NCI-H2081 (cell line): ENCODE results near the gene MRPS24.
"Not testable (repeated sequence)": the region's sequence is repeated elsewhere in the genome, so short reads cannot be mapped to it uniquely, and the experiment has no call there.

Experiments used
- DNase-seq, 2 experiments: peaks; one replicate each; lab custom pipeline; 2025; lab: John Stamatoyannopoulos, UW

The MRPS24 gene

GRCh38 chr7:43838201-43838658, 31.1 kb downstream of the MRPS24 start:
- no peak for DNase-seq

- DNase-seq, result no peak
Measured at GRCh38 chr7:43834463-43835251, 34.7 kb downstream of the MRPS24 start.

GRCh38 chr7:43830917-43831316, 38.4 kb downstream of the MRPS24 start:
- not testable (repeated sequence) for DNase-seq

DNA sequence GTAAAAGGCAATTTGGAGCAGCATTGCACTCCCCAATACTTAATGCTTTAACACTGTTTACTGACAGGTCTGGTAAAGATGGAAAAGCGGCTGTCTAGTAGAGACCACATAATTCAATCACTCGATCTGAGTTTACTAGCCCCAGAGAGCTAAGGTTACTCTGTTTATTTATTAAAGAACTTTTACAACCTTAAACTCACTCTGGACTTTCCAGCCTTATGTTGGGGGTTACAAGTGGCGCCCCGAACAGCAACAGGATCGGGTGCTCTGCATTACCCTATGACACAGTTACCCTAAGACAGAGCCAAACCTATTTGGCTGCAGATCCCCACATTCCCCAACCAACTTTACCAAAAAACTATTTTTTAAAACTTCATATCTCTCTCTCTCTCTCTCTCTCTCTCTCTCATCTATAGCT, 43.9 kb downstream of the MRPS24 start:
- no peak for DNase-seq

- DNase-seq, result no peak
Measured at GRCh38 chr7:43824963-43825362, 44.4 kb downstream of the MRPS24 start.

DNA sequence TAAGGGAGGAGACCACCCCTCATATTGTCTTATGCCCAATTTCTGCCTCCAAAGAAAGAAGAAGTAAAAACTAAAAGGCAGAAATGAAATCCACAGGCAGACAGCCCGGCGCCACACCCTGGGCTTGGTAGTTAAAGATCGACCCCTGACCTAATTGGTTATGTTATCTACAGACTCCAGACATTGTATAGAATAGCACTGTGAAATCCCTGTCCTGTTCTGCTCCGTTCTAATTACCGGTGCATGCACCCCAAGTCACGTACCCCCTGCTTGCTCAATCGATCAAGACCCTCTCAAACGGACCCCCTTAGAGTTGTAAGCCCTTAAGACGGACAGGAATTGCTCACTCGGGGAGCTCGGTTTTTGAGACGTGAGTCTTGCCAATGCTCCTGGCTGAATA, 44.8 kb downstream of the MRPS24 start:
- DNase-seq, result not testable (repeated sequence)

DNA sequence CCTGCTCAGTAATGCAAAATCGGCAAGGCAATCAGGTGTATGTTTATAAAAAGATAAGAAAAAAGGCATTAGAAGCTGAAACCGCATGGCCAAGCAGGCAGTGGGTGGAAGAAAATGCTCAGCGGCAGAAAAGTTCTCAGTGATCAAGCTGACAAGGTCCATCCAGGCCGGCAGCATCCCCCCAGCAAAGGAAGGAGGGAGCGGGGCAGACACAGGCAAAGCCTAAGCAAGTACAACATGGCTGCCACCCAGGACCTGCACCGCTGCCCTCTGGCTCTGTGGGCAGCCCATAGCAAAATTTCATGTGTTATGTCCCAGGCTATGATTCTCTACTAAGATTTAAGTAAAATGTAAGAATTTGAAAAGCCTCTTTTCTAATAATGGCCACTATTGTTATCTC, 45.4 kb downstream of the MRPS24 start:
- no peak for DNase-seq

- not testable (repeated sequence) for DNase-seq
Measured at GRCh38 chr7:43823425-43823824, 45.9 kb downstream of the MRPS24 start.
